ENCODE data around the gene NIBAN1. TPM values are rescaled to one million over a fixed set of nuclear protein-coding genes. Genes with fewer than 3 reads are reported as not detected.
A peak's percentile ranks its signal among the peaks of the same experiment; 100 is the strongest.

The NIBAN1 gene
- total and polyA plus RNA-seq, 9 of the 15 experiments (the other 6 are each of a cell fraction or from before 2014, with no cell fraction given) = 1.5 to 26.6 (median 16.2) TPM

DNA sequence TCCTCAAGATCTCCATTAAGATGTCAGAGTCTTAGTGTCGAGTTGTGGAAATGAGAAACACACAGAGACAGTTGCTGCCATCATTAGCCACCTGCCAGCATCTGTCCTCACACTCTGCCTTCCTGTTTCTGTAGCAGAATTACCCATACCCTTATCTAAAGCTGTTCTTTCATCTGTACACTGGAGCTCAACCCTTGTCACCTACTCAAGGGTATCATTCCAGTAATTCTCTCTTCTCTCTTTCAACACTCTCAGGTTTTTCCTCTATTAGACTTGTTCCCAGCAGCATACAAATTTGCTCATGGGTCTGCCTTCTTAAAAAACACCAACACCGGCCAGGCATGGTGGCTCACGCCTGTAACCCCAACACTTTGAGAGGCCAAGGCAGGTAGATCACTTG, 43.7 kb upstream of the NIBAN1 start (continued):
- TF ChIP-seq, protein P1, sequence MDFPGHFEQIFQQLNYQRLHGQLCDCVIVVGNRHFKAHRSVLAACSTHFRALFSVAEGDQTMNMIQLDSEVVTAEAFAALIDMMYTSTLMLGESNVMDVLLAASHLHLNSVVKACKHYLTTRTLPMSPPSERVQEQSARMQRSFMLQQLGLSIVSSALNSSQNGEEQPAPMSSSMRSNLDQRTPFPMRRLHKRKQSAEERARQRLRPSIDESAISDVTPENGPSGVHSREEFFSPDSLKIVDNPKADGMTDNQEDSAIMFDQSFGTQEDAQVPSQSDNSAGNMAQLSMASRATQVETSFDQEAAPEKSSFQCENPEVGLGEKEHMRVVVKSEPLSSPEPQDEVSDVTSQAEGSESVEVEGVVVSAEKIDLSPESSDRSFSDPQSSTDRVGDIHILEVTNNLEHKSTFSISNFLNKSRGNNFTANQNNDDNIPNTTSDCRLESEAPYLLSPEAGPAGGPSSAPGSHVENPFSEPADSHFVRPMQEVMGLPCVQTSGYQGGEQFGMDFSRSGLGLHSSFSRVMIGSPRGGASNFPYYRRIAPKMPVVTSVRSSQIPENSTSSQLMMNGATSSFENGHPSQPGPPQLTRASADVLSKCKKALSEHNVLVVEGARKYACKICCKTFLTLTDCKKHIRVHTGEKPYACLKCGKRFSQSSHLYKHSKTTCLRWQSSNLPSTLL (IDR thresholded peaks at IDR 0.05) = no peak

DNA sequence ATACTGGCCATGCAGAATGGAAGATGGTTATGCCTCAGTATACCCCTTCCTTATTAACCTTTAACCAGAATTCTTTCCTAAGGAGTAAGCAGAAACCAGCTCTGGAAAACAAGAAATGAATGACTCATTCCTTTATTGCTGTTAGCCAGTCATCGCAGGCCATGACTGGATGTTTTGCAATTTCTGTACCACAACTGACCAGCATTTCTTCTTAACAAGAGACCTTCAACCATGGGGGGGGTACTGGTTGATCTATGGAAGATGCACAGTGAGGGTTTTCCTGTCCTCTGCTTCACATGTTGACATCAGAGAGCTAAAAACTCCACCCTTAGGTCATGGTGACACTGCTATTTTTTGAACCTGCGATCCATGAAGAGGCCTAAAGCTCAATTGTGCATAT, 43.0 kb upstream of the NIBAN1 start:
- H4K20me1 ChIP-seq (replicated peaks; ENCODE audit: control insufficient read depth, insufficient read depth, low read length) = no peaks in the 10 kb centered on the region
- no peaks in the 10 kb centered on the region for H3K36me3 ChIP-seq (ENCODE audit: control insufficient read depth, insufficient read depth, low read length)
- DNase-seq (ENCODE audit: extremely low read depth in 1 of 4, low spot score in 3 of 4) = peak in 1 of 4 experiments; percentile 48
- peak; percentile 61 for ATAC-seq
- H3K79me2 ChIP-seq (ENCODE audit: control insufficient read depth, insufficient read depth, low read length) = no peaks in the 10 kb centered on the region
- peak overlapping the region; percentile 34; the same call in 1 of the 2 replicates for H3K4me2 ChIP-seq (ENCODE audit: insufficient read depth, low read length)
- intact Hi-C loops (cut with micrococcal nuclease) (no loop called here), in situ Hi-C loops (cut with MboI) (no loop called here)
- no peaks in the 10 kb centered on the region for H3K9me3 ChIP-seq (replicated peaks; ENCODE audit: control insufficient read depth, insufficient read depth, low read depth, low read length)
- BruUV-seq (replicated peaks) = no TSS peak
- ChIA-PET POLR2A (interaction anchor here (0.8 to 1.1 kb wide), 3 partner anchors 9 to 137 kb away, joined by 3 to 4 read pairs (median 4); no protein-coding TSS in a partner anchor), CTCF (ENCODE audit: low intra/inter-chr PET ratio) (no interaction called here)
- H3K27me3 ChIP-seq (ENCODE audit: control insufficient read depth in 2 of 2, insufficient read depth in 2 of 2, low read length in 2 of 2) = no peaks in the 10 kb centered on the region
- H3K9me1 ChIP-seq (ENCODE audit: control insufficient read depth, insufficient read depth, low read length) = no peaks in the 10 kb centered on the region
- no peak for FAIRE-seq
- H3K4me1 ChIP-seq (replicated peaks in 1 of 2; ENCODE audit: control insufficient read depth in 2 of 2, insufficient read depth in 2 of 2, low read length in 2 of 2) = peaks cover 0 to 25% of the 10 kb centered on the region in 2 experiments; a peak in 3 of 5 replicates
- H3K4me3 ChIP-seq = no peak overlapping the region
- peak overlapping the region; percentile 36; the same call in 1 of the 3 replicates for H3K27ac ChIP-seq (ENCODE audit: extremely low read depth, low read depth, low read length)
- WGBS (ENCODE audit: insufficient coverage, low coverage, missing lambda C conversion rate) = 16% methylated on average over 2 of the region's 2 CpGs
- H3K9ac ChIP-seq (ENCODE audit: insufficient read depth in 1 of 2, low read depth in 2 of 2, low read length in 2 of 2) = no peak overlapping the region
- peak overlapping the region; percentile 38 for H2AFZ ChIP-seq (ENCODE audit: low read depth, low read length)
- no peak for TF ChIP-seq ZNF780A (CRISPR knock-in tag; IDR thresholded peaks at IDR 0.05)
- TF ChIP-seq, protein P2, sequence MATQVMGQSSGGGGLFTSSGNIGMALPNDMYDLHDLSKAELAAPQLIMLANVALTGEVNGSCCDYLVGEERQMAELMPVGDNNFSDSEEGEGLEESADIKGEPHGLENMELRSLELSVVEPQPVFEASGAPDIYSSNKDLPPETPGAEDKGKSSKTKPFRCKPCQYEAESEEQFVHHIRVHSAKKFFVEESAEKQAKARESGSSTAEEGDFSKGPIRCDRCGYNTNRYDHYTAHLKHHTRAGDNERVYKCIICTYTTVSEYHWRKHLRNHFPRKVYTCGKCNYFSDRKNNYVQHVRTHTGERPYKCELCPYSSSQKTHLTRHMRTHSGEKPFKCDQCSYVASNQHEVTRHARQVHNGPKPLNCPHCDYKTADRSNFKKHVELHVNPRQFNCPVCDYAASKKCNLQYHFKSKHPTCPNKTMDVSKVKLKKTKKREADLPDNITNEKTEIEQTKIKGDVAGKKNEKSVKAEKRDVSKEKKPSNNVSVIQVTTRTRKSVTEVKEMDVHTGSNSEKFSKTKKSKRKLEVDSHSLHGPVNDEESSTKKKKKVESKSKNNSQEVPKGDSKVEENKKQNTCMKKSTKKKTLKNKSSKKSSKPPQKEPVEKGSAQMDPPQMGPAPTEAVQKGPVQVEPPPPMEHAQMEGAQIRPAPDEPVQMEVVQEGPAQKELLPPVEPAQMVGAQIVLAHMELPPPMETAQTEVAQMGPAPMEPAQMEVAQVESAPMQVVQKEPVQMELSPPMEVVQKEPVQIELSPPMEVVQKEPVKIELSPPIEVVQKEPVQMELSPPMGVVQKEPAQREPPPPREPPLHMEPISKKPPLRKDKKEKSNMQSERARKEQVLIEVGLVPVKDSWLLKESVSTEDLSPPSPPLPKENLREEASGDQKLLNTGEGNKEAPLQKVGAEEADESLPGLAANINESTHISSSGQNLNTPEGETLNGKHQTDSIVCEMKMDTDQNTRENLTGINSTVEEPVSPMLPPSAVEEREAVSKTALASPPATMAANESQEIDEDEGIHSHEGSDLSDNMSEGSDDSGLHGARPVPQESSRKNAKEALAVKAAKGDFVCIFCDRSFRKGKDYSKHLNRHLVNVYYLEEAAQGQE (IDR thresholded peaks at IDR 0.05; ENCODE audit: borderline replicate concordance) = peak; percentile 65
- TF ChIP-seq, protein P2 (CRISPR knock-in tag; IDR thresholded peaks at IDR 0.05; ENCODE audit: low read depth) = no peak
- no peak for TF ChIP-seq CBX8 (IDR thresholded peaks at IDR 0.05; ENCODE audit: borderline replicate concordance, extremely low read depth, low read depth, low read length, poor library complexity, severe bottlenecking)
- TF ChIP-seq SMARCA4 (IDR thresholded peaks at IDR 0.05) = peak; percentile 55
- TF ChIP-seq, protein P3, sequence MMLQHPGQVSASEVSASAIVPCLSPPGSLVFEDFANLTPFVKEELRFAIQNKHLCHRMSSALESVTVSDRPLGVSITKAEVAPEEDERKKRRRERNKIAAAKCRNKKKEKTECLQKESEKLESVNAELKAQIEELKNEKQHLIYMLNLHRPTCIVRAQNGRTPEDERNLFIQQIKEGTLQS (IDR thresholded peaks at IDR 0.05) = peak; percentile 92
- TF ChIP-seq, protein P3 (CRISPR knock-in tag; conservative IDR thresholded peaks at IDR 0.05) = 0 out of 2 replicates have a peak, but pooled peaks have one; percentile 67
- TF ChIP-seq MAFK (IDR thresholded peaks at IDR 0.05; ENCODE audit: low read length) = peak; percentile 30; the same call in 1 of the 2 replicates
- peak; percentile 72 for TF ChIP-seq C11orf30 (IDR thresholded peaks at IDR 0.05; ENCODE audit: low read depth)

All from K562 (cell line).